Fibroblast of the aortic adventitia (primary cell): Measurements from ENCODE around the gene MRGPRX2. TPM values are rescaled to one million over a fixed set of nuclear protein-coding genes. Genes with fewer than 3 reads are reported as not detected.
A peak's percentile ranks its signal among the peaks of the same experiment; 100 is the strongest.

ENCODE experiments used
- DNase-seq: peaks from one replicate; pipeline ENCODE4 v3.0.0-alpha.2; 2010; ENCODE audit warnings: low read depth
- H3K4me3 ChIP-seq: 2 replicates; pipeline ENCODE4 v1.5.1; 2011; ENCODE audit warnings: low read depth, mild to moderate bottlenecking, control low read depth, low read length, moderate library complexity
- total RNA-seq: library from RNA; depleted of rRNA; stranded (reverse); fragments of >200 nt; gene quantifications from 2 replicates; pipeline ENCODE4 v1.2.3, GENCODE V29; 2012; ENCODE audit warnings: low replicate concordance
- TF ChIP-seq, protein P1 (sequence below): IDR thresholded peaks from 2 replicates; pipeline ENCODE4 v1.5.1; 2011; ENCODE audit warnings: mild to moderate bottlenecking, low read length, control low read depth, inconsistent platforms; ENCODE audit not compliant: insufficient read depth

Gene MRGPRX2
- total RNA-seq, 1 donor = not detected

DNA sequence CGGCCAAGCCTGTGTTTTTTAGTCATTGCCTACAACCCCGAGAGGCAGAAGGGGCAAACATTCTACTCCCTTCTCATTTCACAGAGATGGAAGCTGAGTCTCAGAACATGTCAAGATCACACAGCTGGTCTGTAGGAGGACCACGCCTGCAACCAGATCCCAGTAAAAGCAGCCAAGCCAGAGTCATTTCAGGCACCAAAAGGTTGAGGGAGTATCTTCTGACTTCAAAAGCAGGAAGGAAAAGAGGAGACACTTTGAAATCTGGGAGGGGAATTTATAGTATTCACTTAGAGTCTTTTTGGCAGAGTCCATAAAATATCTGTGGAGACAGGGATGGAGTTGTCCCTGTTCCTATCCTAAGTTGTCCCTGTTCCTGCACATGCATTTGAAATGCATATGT, 38.6 kb upstream of the MRGPRX2 start:
- DNase-seq = no peak
- TF ChIP-seq, protein P1, sequence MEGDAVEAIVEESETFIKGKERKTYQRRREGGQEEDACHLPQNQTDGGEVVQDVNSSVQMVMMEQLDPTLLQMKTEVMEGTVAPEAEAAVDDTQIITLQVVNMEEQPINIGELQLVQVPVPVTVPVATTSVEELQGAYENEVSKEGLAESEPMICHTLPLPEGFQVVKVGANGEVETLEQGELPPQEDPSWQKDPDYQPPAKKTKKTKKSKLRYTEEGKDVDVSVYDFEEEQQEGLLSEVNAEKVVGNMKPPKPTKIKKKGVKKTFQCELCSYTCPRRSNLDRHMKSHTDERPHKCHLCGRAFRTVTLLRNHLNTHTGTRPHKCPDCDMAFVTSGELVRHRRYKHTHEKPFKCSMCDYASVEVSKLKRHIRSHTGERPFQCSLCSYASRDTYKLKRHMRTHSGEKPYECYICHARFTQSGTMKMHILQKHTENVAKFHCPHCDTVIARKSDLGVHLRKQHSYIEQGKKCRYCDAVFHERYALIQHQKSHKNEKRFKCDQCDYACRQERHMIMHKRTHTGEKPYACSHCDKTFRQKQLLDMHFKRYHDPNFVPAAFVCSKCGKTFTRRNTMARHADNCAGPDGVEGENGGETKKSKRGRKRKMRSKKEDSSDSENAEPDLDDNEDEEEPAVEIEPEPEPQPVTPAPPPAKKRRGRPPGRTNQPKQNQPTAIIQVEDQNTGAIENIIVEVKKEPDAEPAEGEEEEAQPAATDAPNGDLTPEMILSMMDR = no peak

DNA sequence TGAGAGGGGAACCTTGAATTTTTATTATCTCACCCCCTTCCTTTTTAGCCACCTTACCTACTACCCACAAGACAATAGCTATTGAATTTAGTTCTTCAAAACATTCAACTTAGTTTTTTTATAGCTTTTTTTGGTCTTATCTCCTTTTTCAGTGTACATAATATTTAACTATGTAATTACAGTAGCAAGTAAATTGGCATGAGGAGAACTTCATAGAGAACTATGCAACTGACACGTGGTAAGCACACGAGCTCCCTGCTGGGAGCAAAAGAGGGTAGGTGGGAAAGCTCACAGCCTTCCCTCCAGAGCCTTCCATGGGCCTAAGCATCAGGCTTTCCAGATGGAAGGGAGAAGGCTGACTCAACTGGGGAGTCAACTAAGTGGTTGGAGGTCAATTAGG, 34.3 kb upstream of the MRGPRX2 start:
- TF ChIP-seq, protein P1 = no peak

More for the DNA sequence above, 38.6 kb upstream of the MRGPRX2 start:
- no peak overlapping the region for H3K4me3 ChIP-seq

DNA sequence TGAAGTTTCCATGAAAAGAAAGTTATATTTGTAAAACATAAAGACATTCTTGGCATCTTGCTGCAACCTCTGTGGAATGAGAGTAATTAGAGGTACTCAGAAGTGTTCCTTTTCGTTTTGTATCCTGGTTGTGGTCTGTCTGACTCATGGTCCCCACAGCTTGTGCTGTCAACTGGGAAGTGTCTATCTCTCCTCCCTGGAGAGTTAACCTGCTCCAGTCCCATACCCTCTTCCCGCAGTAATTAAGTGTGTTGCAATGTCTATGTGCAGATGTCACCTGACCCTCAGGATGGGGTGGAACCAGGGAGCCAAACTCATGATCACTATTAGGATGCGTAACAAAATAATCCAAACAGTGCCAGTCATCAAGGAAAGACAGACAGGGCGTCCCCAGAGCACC, 33.5 kb upstream of the MRGPRX2 start:
- no peak overlapping the region for H3K4me3 ChIP-seq
- peak; percentile 19 for DNase-seq
- TF ChIP-seq, protein P1 = no peak

More for the DNA sequence above, 34.3 kb upstream of the MRGPRX2 start:
- DNase-seq = no peak
- H3K4me3 ChIP-seq = no peak overlapping the region

DNA sequence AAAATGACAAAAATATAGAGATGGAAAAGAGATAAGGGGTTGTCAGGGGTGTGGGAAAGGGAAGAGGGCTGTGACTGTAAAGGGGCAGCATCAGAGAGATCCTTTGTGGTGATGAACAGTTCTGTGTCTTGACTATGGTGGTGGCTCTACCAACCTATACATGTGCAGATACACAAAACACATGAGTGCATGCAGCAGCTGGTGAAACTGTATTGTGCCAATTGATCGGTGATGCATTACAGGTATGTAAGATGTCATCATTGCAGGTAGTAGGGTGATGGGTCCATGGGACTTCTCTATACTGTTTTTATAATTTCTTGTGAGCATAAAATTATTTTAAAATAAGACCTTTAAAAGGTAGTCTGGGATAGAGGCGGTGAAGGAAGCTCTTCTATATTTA, 32.3 kb upstream of the MRGPRX2 start:
- no peak for DNase-seq
- no peak overlapping the region for H3K4me3 ChIP-seq
- TF ChIP-seq, protein P1 = no peak

DNA sequence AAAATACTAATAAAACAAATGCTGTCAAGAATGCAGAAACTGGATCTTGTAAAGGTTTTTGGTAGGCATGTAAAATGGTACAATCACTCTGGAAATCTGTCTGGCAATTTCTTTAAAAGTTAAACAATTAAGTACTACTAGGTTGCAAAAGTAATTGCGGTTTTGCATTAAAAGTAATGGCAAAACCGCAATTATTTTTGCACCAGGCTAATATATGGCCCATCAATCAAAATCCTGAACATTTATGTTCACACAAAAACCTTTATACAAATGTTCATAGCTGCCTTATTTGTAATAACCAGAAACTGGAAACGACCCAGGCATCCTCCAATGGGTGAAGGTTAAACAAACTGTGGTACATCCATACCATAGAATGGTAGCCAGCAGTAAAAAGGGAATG, 31.8 kb upstream of the MRGPRX2 start:
- DNase-seq = no peak
- no peak overlapping the region for H3K4me3 ChIP-seq
- TF ChIP-seq, protein P1 = no peak

DNA sequence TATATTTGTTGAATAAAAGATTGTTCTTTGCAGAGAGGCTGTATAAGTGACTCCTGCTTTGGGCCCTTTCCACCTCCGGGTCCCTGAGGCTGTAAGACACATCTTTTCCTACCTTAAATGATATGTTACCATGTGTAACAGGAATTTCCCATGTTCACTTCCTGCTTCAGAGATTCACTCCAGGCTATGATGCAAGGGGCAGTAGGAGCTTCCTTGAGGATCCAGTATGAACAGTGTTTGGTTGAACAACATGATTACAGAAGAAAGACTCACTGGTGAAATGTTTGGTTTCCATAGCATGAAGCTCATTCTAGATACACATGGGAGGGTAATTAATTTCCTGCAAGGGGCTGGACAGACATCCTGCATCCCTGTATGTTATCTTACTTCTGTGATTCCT, 30.8 kb upstream of the MRGPRX2 start:
- TF ChIP-seq, protein P1 = no peak

DNA sequence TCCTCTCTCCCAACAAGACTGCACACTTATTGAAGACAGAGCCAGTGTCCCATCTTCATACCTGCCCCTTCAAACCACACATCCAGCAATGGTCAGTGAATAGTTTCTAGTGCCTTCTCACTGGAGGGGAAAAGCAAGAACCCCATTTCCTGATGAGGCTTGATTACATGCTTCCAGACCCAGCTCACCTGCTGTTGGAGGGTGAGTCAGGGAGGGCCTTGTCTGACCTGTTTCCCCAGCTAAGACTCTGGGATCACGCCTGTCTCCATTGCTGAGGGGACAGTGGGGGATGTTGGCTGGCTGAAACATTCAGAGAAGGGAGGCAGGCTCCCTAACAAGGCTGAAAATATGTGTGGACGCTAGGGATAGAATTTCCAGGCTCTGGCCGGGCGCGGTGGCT, 28.9 kb upstream of the MRGPRX2 start:
- no peak for DNase-seq
- H3K4me3 ChIP-seq = no peak overlapping the region
- TF ChIP-seq, protein P1 = no peak

More for the DNA sequence above, 30.8 kb upstream of the MRGPRX2 start:
- no peak for DNase-seq
- no peak overlapping the region for H3K4me3 ChIP-seq
